Measurements from ENCODE around the gene PRKAR2B. TPM values are rescaled to one million over a fixed set of nuclear protein-coding genes. Genes with fewer than 3 reads are reported as not detected.

The PRKAR2B gene
- total RNA-seq, 1 donor from 2014 or later = 11.5 TPM

- Histone ChIP-seq H3K9me3 (ENCODE audit: control insufficient read depth in 3 of 3, low read length in 3 of 3) (no peaks in the 10 kb centered on the region), H3K9ac (ENCODE audit: low read depth in 1 of 3, low read length in 3 of 3) (no peak overlapping the region), H3K27ac (ENCODE audit: low read depth, low read length) (no peak overlapping the region), H3K4me3 (ENCODE audit: low read length in 3 of 3) (no peak overlapping the region), H3K4me1 (ENCODE audit: control insufficient read depth in 3 of 3, insufficient read depth in 3 of 3, low read length in 3 of 3) (no peaks in the 10 kb centered on the region), H3K27me3 (ENCODE audit: control insufficient read depth in 3 of 3, insufficient read depth in 3 of 3, low read length in 3 of 3) (no peaks in the 10 kb centered on the region), H3K36me3 (ENCODE audit: control insufficient read depth in 3 of 3, insufficient read depth in 3 of 3, low read length in 3 of 3) (no peaks in the 10 kb centered on the region)
Observed at GRCh38 chr7:107057474-107057833, 12.9 kb downstream of the PRKAR2B start.

GRCh38 chr7:107059468-107059867 is 15.0 kb downstream of the PRKAR2B start:
- Histone ChIP-seq H3K9me3 (ENCODE audit: control insufficient read depth in 3 of 3, low read length in 3 of 3) (no peaks in the 10 kb centered on the region), H3K4me3 (ENCODE audit: low read length in 3 of 3) (no peak overlapping the region), H3K4me1 (ENCODE audit: control insufficient read depth in 3 of 3, insufficient read depth in 3 of 3, low read length in 3 of 3) (no peaks in the 10 kb centered on the region), H3K36me3 (ENCODE audit: control insufficient read depth in 3 of 3, insufficient read depth in 3 of 3, low read length in 3 of 3) (no peaks in the 10 kb centered on the region), H3K27me3 (ENCODE audit: control insufficient read depth in 3 of 3, insufficient read depth in 3 of 3, low read length in 3 of 3) (no peaks in the 10 kb centered on the region), H3K9ac (ENCODE audit: low read depth in 1 of 3, low read length in 3 of 3) (no peak overlapping the region), H3K27ac (ENCODE audit: low read depth, low read length) (no peak overlapping the region)

- Histone ChIP-seq H3K9me3 (ENCODE audit: control insufficient read depth in 3 of 3, low read length in 3 of 3) (no peaks in the 10 kb centered on the region), H3K36me3 (ENCODE audit: control insufficient read depth in 3 of 3, insufficient read depth in 3 of 3, low read length in 3 of 3) (no peaks in the 10 kb centered on the region), H3K27me3 (ENCODE audit: control insufficient read depth in 3 of 3, insufficient read depth in 3 of 3, low read length in 3 of 3) (peaks cover 0 to 2% (median 0%) of the 10 kb centered on the region in 3 donors), H3K9ac (ENCODE audit: low read depth in 1 of 3, low read length in 3 of 3) (no peak overlapping the region), H3K27ac (ENCODE audit: low read depth, low read length) (no peak overlapping the region), H3K4me1 (ENCODE audit: control insufficient read depth in 3 of 3, insufficient read depth in 3 of 3, low read length in 3 of 3) (no peaks in the 10 kb centered on the region), H3K4me3 (ENCODE audit: low read length in 3 of 3) (no peak overlapping the region)
Observed at GRCh38 chr7:107063245-107064120, 19.0 kb downstream of the PRKAR2B start.

GRCh38 chr7:107064255-107064654 is 19.8 kb downstream of the PRKAR2B start:
- H3K27me3 ChIP-seq (ENCODE audit: control insufficient read depth in 3 of 3, insufficient read depth in 3 of 3, low read length in 3 of 3) = peaks cover 0 to 2% (median 0%) of the 10 kb centered on the region in 3 donors
- H3K4me1 ChIP-seq (ENCODE audit: control insufficient read depth in 3 of 3, insufficient read depth in 3 of 3, low read length in 3 of 3) = no peaks in the 10 kb centered on the region
- H3K9me3 ChIP-seq (ENCODE audit: control insufficient read depth in 3 of 3, low read length in 3 of 3) = no peaks in the 10 kb centered on the region
- H3K27ac ChIP-seq (ENCODE audit: low read depth, low read length) = no peak overlapping the region
- no peak overlapping the region for H3K4me3 ChIP-seq (ENCODE audit: low read length in 3 of 3)
- H3K9ac ChIP-seq (ENCODE audit: low read depth in 1 of 3, low read length in 3 of 3) = no peak overlapping the region
- no peaks in the 10 kb centered on the region for H3K36me3 ChIP-seq (ENCODE audit: control insufficient read depth in 3 of 3, insufficient read depth in 3 of 3, low read length in 3 of 3)

- H3K27me3 ChIP-seq (ENCODE audit: control insufficient read depth in 3 of 3, insufficient read depth in 3 of 3, low read length in 3 of 3) = peaks cover 0 to 2% (median 0%) of the 10 kb centered on the region in 3 donors
- H3K9ac ChIP-seq (ENCODE audit: low read depth in 1 of 3, low read length in 3 of 3) = no peak overlapping the region
- H3K27ac ChIP-seq (ENCODE audit: low read depth, low read length) = no peak overlapping the region
- H3K9me3 ChIP-seq (ENCODE audit: control insufficient read depth in 3 of 3, low read length in 3 of 3) = no peaks in the 10 kb centered on the region
- no peak overlapping the region for H3K4me3 ChIP-seq (ENCODE audit: low read length in 3 of 3)
- H3K36me3 ChIP-seq (ENCODE audit: control insufficient read depth in 3 of 3, insufficient read depth in 3 of 3, low read length in 3 of 3) = no peaks in the 10 kb centered on the region
- no peaks in the 10 kb centered on the region for H3K4me1 ChIP-seq (ENCODE audit: control insufficient read depth in 3 of 3, insufficient read depth in 3 of 3, low read length in 3 of 3)
Observed at GRCh38 chr7:107065929-107066247, 21.4 kb downstream of the PRKAR2B start.

GRCh38 chr7:107068156-107068555 is 23.7 kb downstream of the PRKAR2B start:
- Histone ChIP-seq H3K9ac (ENCODE audit: low read depth in 1 of 3, low read length in 3 of 3) (no peak overlapping the region), H3K4me3 (ENCODE audit: low read length in 3 of 3) (no peak overlapping the region), H3K4me1 (ENCODE audit: control insufficient read depth in 3 of 3, insufficient read depth in 3 of 3, low read length in 3 of 3) (no peaks in the 10 kb centered on the region), H3K27ac (ENCODE audit: low read depth, low read length) (no peak overlapping the region), H3K9me3 (ENCODE audit: control insufficient read depth in 3 of 3, low read length in 3 of 3) (no peaks in the 10 kb centered on the region), H3K36me3 (ENCODE audit: control insufficient read depth in 3 of 3, insufficient read depth in 3 of 3, low read length in 3 of 3) (no peaks in the 10 kb centered on the region), H3K27me3 (ENCODE audit: control insufficient read depth in 3 of 3, insufficient read depth in 3 of 3, low read length in 3 of 3) (peaks cover 0 to 2% (median 0%) of the 10 kb centered on the region in 3 donors)

GRCh38 chr7:107069457-107069856 is 25.0 kb downstream of the PRKAR2B start:
- Histone ChIP-seq H3K36me3 (ENCODE audit: control insufficient read depth in 3 of 3, insufficient read depth in 3 of 3, low read length in 3 of 3) (no peaks in the 10 kb centered on the region), H3K27ac (ENCODE audit: low read depth, low read length) (no peak overlapping the region), H3K4me1 (ENCODE audit: control insufficient read depth in 3 of 3, insufficient read depth in 3 of 3, low read length in 3 of 3) (no peaks in the 10 kb centered on the region), H3K27me3 (ENCODE audit: control insufficient read depth in 3 of 3, insufficient read depth in 3 of 3, low read length in 3 of 3) (peaks cover 0 to 2% (median 0%) of the 10 kb centered on the region in 3 donors), H3K9ac (ENCODE audit: low read depth in 1 of 3, low read length in 3 of 3) (no peak overlapping the region), H3K9me3 (ENCODE audit: control insufficient read depth in 3 of 3, low read length in 3 of 3) (no peaks in the 10 kb centered on the region), H3K4me3 (ENCODE audit: low read length in 3 of 3) (no peak overlapping the region)

- Histone ChIP-seq H3K4me1 (ENCODE audit: control insufficient read depth in 3 of 3, insufficient read depth in 3 of 3, low read length in 3 of 3) (no peaks in the 10 kb centered on the region), H3K27ac (ENCODE audit: low read depth, low read length) (no peak overlapping the region), H3K9me3 (ENCODE audit: control insufficient read depth in 3 of 3, low read length in 3 of 3) (no peaks in the 10 kb centered on the region), H3K36me3 (ENCODE audit: control insufficient read depth in 3 of 3, insufficient read depth in 3 of 3, low read length in 3 of 3) (no peaks in the 10 kb centered on the region), H3K4me3 (ENCODE audit: low read length in 3 of 3) (no peak overlapping the region), H3K9ac (ENCODE audit: low read depth in 1 of 3, low read length in 3 of 3) (no peak overlapping the region), H3K27me3 (ENCODE audit: control insufficient read depth in 3 of 3, insufficient read depth in 3 of 3, low read length in 3 of 3) (peaks cover 0 to 2% (median 0%) of the 10 kb centered on the region in 3 donors)
Observed at GRCh38 chr7:107070710-107071109, 26.2 kb downstream of the PRKAR2B start.

GRCh38 chr7:107071129-107071528 is 26.6 kb downstream of the PRKAR2B start:
- Histone ChIP-seq H3K27ac (ENCODE audit: low read depth, low read length) (no peak overlapping the region), H3K36me3 (ENCODE audit: control insufficient read depth in 3 of 3, insufficient read depth in 3 of 3, low read length in 3 of 3) (no peaks in the 10 kb centered on the region), H3K27me3 (ENCODE audit: control insufficient read depth in 3 of 3, insufficient read depth in 3 of 3, low read length in 3 of 3) (peaks cover 0 to 2% (median 0%) of the 10 kb centered on the region in 3 donors), H3K4me3 (ENCODE audit: low read length in 3 of 3) (no peak overlapping the region), H3K9ac (ENCODE audit: low read depth in 1 of 3, low read length in 3 of 3) (no peak overlapping the region), H3K4me1 (ENCODE audit: control insufficient read depth in 3 of 3, insufficient read depth in 3 of 3, low read length in 3 of 3) (no peaks in the 10 kb centered on the region), H3K9me3 (ENCODE audit: control insufficient read depth in 3 of 3, low read length in 3 of 3) (no peaks in the 10 kb centered on the region)

- H3K27me3 ChIP-seq (ENCODE audit: control insufficient read depth in 3 of 3, insufficient read depth in 3 of 3, low read length in 3 of 3) = no peaks in the 10 kb centered on the region
- no peaks in the 10 kb centered on the region for H3K36me3 ChIP-seq (ENCODE audit: control insufficient read depth in 3 of 3, insufficient read depth in 3 of 3, low read length in 3 of 3)
- no peak overlapping the region for H3K9ac ChIP-seq (ENCODE audit: low read depth in 1 of 3, low read length in 3 of 3)
- H3K9me3 ChIP-seq (ENCODE audit: control insufficient read depth in 3 of 3, low read length in 3 of 3) = no peaks in the 10 kb centered on the region
- H3K27ac ChIP-seq (ENCODE audit: low read depth, low read length) = no peak overlapping the region
- no peak overlapping the region for H3K4me3 ChIP-seq (ENCODE audit: low read length in 3 of 3)
- H3K4me1 ChIP-seq (ENCODE audit: control insufficient read depth in 3 of 3, insufficient read depth in 3 of 3, low read length in 3 of 3) = no peaks in the 10 kb centered on the region
Observed at GRCh38 chr7:107072133-107072532, 27.6 kb downstream of the PRKAR2B start.
